HepG2 (cell line): ENCODE measurements around the gene PRSS16. TPM values are rescaled to one million over a fixed set of nuclear protein-coding genes. Genes with fewer than 3 reads are reported as not detected.
A peak's percentile ranks its signal among the peaks of the same experiment; 100 is the strongest.

Experiments used
- ATAC-seq: fragments of 200-7000 bp; cut with Tn5 transposase; 3 replicates; pipeline ENCODE4 v1.9.1; 2020; ENCODE audit warnings: mild to moderate bottlenecking, moderate library complexity
- BruUV-seq: library from RNA; stranded (reverse); fragments of 400-500 nt; replicated peaks from 2 replicates; lab custom pipeline; 2021; lab: Mats Ljungman, UMichigan
- CTCF ChIA-PET: fragments of 300-600 bp; formaldehyde crosslinking; extraction: SDS; loops from one replicate; lab custom pipeline; 2021; ENCODE audit warnings: low total read pairs, inconsistent platforms, low intra/inter-chr PET ratio; lab: Yijun Ruan, JAX
- POLR2A ChIA-PET: fragments of 350-600 bp; sonication (Branson Sonifier 250); formaldehyde crosslinking; loops from one replicate; lab custom pipeline; 2020; ENCODE audit warnings: antibody characterized with exemption, inconsistent platforms; lab: Yijun Ruan, JAX
- DNase-seq: peaks from one replicate; pipeline ENCODE4 v3.0.0-alpha.2; 2015; ENCODE audit warnings: low spot score
- FAIRE-seq: peaks from 3 replicates; lab custom pipeline; 2011; peaks lifted over from hg19 to GRCh38; lab: Jason Lieb, UNC
- H2AFZ ChIP-seq: one replicate; pipeline ENCODE4 v1.6.1; 2011; ENCODE audit warnings: low read length, inconsistent platforms
- H3K27ac ChIP-seq: fragments of 300-600 bp; 3 replicates; pipeline ENCODE4 v1.8.0; 2011; ENCODE audit warnings: mixed run types, mild to moderate bottlenecking, mixed read lengths, low read length, inconsistent platforms; ENCODE audit not compliant: insufficient read depth; ENCODE audit errors: extremely low read length
- H3K27me3 ChIP-seq, 2 experiments: fragments of 200-600 bp in 1 of 2; 2 replicates in 1 of 2; 3 replicates in 1 of 2; pipeline versions ENCODE4 v1.6.0 to v1.8.0; 2011; ENCODE audit warnings: low read length in 2 of 2, mild to moderate bottlenecking in 2 of 2, moderate library complexity in 2 of 2, inconsistent platforms in 1 of 2; ENCODE audit not compliant: insufficient read depth in 2 of 2, control insufficient read depth in 1 of 2
- H3K36me3 ChIP-seq, 2 experiments: fragments of 200-600 bp in 1 of 2; replicated peaks in 1 of 2; 2 replicates in 1 of 2; 3 replicates in 1 of 2; pipeline versions ENCODE4 v1.5.1 to v1.8.0; 2011; ENCODE audit warnings: low read length in 2 of 2, inconsistent platforms in 1 of 2; ENCODE audit not compliant: insufficient read depth in 2 of 2, control insufficient read depth in 1 of 2
- H3K4me1 ChIP-seq: 2 replicates; pipeline ENCODE4 v1.5.1; 2012; ENCODE audit warnings: low read length, inconsistent platforms; ENCODE audit not compliant: insufficient read depth
- H3K4me2 ChIP-seq: 2 replicates; pipeline ENCODE4 v1.6.0; 2011; ENCODE audit warnings: low read depth, low read length, inconsistent platforms
- H3K4me3 ChIP-seq, 3 experiments: fragments of 200-600 bp in 1 of 3; sonication (generic), shearing (Covaris generic) in 1 of 3; replicated peaks in 1 of 3; 2 replicates each; pipeline ENCODE4 v1.5.1; 2011 to 2016; ENCODE audit warnings: low read length in 3 of 3, inconsistent platforms in 2 of 3, low read depth in 2 of 3, mild to moderate bottlenecking in 2 of 3, control low read depth in 1 of 3, mixed read lengths in 1 of 3; ENCODE audit not compliant: insufficient read depth in 1 of 3
- H3K79me2 ChIP-seq: one replicate; pipeline ENCODE4 v1.6.1; 2011; ENCODE audit warnings: low read length, inconsistent platforms; ENCODE audit not compliant: insufficient read depth
- H3K9ac ChIP-seq: 2 replicates; pipeline ENCODE4 v1.6.0; 2011; ENCODE audit warnings: mild to moderate bottlenecking, low read depth, low read length, inconsistent platforms; ENCODE audit not compliant: insufficient read depth
- H3K9me3 ChIP-seq: 2 replicates; pipeline ENCODE4 v1.5.1; 2012; ENCODE audit warnings: mild to moderate bottlenecking, low read length
- H4K20me1 ChIP-seq: 2 replicates; pipeline ENCODE4 v1.6.0; 2011; ENCODE audit warnings: inconsistent platforms, mild to moderate bottlenecking, low read length, moderate library complexity; ENCODE audit not compliant: insufficient read depth
- UBTF ChIP-seq: sonication (generic); formaldehyde crosslinking; IDR thresholded peaks from 2 replicates; pipeline ENCODE4 v1.4.0; 2020; ENCODE audit warnings: mild to moderate bottlenecking, missing genetic modification reagents
- ZNF18 ChIP-seq: sonication (generic); formaldehyde crosslinking; IDR thresholded peaks from 2 replicates; pipeline ENCODE4 v1.8.0; 2022; ENCODE audit warnings: mild to moderate bottlenecking, missing genetic modification reagents; ENCODE audit not compliant: insufficient replicate concordance
- WGBS: methylation state at CpG from one replicate; pipeline ENCODE4 v1.1.6; 2017; ENCODE audit warnings: low lambda C conversion rate; 5-methylcytosine and 5-hydroxymethylcytosine counted together
- in situ Hi-C: cut with HindIII; loops from 2 replicates; pipeline ENCODE4 v1.10.0; 2017; ENCODE audit warnings: low pct_unique_long_range_greater_than_20kb; ENCODE audit not compliant: extremely low pct_ligation_motif_present
- intact Hi-C: fragments of 100-400 bp; cut with micrococcal nuclease; formaldehyde crosslinking; loops from one replicate; pipeline ENCODE4 v1.10.0; 2022; ENCODE audit not compliant: unreplicated experiment
- polyA plus RNA-seq, 8 experiments: library from polyadenylated mRNA; depleted of rRNA in 3 of 8; stranded (reverse) in 7 of 8; unstranded in 1 of 8; fragments of >200 nt; fragmentation: Illumina TruSeq in 4 of 8; extraction: Trizol in 4 of 8; gene quantifications; 2 replicates each; pipeline versions ENCODE4 v1.2.1 to v1.2.3, GENCODE V29; 2011 to 2016; ENCODE audit warnings: low read depth in 4 of 8, missing spikeins in 1 of 8, mixed read lengths in 1 of 8; ENCODE audit not compliant: insufficient read depth in 1 of 8
- total RNA-seq, 5 experiments: library from RNA; depleted of rRNA; stranded (reverse); fragments of >200 nt; fragmentation: Illumina TruSeq; extraction: Trizol; gene quantifications; 2 replicates each; pipeline ENCODE4 v1.2.3, GENCODE V29; 2016; ENCODE audit warnings: low read depth in 1 of 5
- TF ChIP-seq, protein P1 (sequence below): sonication (generic); formaldehyde crosslinking; IDR thresholded peaks from 2 replicates; pipeline ENCODE4 v1.9.0; 2021; ENCODE audit warnings: mild to moderate bottlenecking, missing genetic modification reagents

Gene PRSS16
- total and polyA plus RNA-seq, 2 of the 13 experiments (the other 11 are each of a cell fraction or from before 2014, with no cell fraction given): not detected

DNA sequence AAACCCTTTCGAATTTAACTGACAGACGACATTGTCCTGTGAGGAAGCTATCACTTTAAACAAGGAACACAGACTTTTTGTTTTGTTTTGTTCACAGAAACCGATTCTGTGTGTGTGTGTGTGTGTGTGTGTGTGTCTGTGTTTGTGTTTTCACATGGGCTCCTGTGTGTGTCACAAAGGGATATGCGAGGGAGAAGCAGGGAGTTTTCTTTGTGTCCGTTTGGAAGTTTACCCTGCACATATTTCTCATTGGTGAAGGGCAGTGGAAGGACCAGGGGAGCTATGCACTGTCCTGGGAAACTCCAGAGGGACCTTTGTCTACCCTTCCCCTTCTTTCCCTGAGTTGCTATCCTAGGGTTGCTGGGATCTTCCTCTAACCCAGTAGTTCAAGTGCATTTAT lies 46.9 kb downstream of the PRSS16 start:
- Histone ChIP-seq H3K4me1 (peaks cover 68% of the 10 kb centered on the region), H4K20me1 (no peaks in the 10 kb centered on the region), H3K9me3 (no peaks in the 10 kb centered on the region), H3K9ac (peak overlapping the region; percentile 41; the same call in 1 of the 2 replicates), H3K79me2 (no peaks in the 10 kb centered on the region), H3K4me2 (peak overlapping the region; percentile 94), H2AFZ (peak overlapping the region; percentile 74), H3K27me3 (peaks cover 3 to 37% of the 10 kb centered on the region in 2 experiments; a peak in 4 of 5 replicates), H3K4me3 (peak overlapping the region; percentile 48 to 75 (median 63)), H3K27ac (no peak overlapping the region), H3K36me3 (no peaks in the 10 kb centered on the region)
- POLR2A ChIA-PET: no interaction called here
- peak; percentile 54 for ATAC-seq
- intact Hi-C loops (no loop called here), in situ Hi-C loops (no loop called here)
- no peak for FAIRE-seq
- 1% methylated on average over 5 of the region's 5 CpGs for WGBS
- no peak for TF ChIP-seq UBTF (CRISPR knock-in tag)
- TF ChIP-seq ZNF18: peak; percentile 32
- TF ChIP-seq, protein P1, sequence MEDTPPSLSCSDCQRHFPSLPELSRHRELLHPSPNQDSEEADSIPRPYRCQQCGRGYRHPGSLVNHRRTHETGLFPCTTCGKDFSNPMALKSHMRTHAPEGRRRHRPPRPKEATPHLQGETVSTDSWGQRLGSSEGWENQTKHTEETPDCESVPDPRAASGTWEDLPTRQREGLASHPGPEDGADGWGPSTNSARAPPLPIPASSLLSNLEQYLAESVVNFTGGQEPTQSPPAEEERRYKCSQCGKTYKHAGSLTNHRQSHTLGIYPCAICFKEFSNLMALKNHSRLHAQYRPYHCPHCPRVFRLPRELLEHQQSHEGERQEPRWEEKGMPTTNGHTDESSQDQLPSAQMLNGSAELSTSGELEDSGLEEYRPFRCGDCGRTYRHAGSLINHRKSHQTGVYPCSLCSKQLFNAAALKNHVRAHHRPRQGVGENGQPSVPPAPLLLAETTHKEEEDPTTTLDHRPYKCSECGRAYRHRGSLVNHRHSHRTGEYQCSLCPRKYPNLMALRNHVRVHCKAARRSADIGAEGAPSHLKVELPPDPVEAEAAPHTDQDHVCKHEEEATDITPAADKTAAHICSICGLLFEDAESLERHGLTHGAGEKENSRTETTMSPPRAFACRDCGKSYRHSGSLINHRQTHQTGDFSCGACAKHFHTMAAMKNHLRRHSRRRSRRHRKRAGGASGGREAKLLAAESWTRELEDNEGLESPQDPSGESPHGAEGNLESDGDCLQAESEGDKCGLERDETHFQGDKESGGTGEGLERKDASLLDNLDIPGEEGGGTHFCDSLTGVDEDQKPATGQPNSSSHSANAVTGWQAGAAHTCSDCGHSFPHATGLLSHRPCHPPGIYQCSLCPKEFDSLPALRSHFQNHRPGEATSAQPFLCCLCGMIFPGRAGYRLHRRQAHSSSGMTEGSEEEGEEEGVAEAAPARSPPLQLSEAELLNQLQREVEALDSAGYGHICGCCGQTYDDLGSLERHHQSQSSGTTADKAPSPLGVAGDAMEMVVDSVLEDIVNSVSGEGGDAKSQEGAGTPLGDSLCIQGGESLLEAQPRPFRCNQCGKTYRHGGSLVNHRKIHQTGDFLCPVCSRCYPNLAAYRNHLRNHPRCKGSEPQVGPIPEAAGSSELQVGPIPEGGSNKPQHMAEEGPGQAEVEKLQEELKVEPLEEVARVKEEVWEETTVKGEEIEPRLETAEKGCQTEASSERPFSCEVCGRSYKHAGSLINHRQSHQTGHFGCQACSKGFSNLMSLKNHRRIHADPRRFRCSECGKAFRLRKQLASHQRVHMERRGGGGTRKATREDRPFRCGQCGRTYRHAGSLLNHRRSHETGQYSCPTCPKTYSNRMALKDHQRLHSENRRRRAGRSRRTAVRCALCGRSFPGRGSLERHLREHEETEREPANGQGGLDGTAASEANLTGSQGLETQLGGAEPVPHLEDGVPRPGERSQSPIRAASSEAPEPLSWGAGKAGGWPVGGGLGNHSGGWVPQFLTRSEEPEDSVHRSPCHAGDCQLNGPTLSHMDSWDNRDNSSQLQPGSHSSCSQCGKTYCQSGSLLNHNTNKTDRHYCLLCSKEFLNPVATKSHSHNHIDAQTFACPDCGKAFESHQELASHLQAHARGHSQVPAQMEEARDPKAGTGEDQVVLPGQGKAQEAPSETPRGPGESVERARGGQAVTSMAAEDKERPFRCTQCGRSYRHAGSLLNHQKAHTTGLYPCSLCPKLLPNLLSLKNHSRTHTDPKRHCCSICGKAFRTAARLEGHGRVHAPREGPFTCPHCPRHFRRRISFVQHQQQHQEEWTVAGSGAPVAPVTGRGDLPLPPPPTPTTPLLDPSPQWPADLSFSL (CRISPR knock-in tag): peak; percentile 63; the same call in 1 of the 2 replicates
- BruUV-seq: no TSS peak
- DNase-seq: no peak
- CTCF ChIA-PET: no interaction called here
